HG03520 (cell line): ENCODE results near the gene ATCAY.
A peak's percentile ranks its signal among the peaks of the same experiment; 100 is the strongest.
"Not testable (repeated sequence)": the region's sequence is repeated elsewhere in the genome, so short reads cannot be mapped to it uniquely, and the experiment has no call there.

Source experiments
- ATAC-seq: cut with Tn5 transposase; IDR thresholded peaks from one replicate; pipeline ENCODE4 v1.9.1; 2021; ENCODE audit warnings: mild to moderate bottlenecking, moderate library complexity; ENCODE audit not compliant: unreplicated experiment

The ATCAY gene

GRCh38 chr19:3967983-3968382 is 87.5 kb downstream of the ATCAY start:
- not testable (repeated sequence) for ATAC-seq

DNA sequence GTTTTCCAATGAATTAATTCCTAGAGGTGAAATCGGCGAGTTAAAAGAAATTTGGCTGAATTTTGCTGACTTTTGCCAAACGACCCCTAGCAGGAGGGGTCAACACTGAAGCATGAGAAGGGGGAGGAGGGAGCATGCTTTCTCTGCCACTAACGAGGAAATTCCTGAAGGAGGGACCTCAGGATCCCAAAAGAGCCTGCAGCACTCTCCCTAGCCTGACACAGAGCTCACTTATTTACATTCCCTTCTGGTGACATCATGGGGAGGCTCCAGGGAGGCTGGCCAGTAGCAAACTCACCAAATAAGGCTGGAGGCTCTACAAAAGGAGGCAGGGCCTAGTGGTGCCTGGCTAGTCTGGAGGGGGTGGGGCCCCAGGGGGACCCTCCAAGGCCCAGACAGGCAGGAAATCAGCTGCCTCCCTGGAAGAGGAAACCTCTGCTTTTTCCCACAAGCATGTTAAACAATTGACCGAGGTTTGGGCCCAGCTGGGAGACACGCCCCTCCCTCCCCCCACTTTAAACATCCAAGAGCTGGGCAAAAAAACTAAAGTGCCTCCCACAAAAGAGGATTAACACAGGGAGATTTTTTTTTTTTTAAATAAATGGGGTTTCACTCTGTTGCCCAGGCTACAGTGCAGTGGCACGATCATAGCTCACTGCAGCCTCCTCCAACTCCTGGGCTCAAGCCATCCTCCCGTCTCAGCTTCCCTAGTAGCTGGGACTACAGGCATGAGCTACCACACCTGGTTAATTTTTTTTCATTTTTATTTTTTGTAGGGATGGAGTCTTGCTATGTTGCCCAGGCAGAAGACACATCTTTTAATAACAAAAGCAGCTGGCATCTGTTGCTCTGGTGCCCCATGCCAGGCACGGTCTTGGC is 88.3 kb downstream of the ATCAY start:
- ATAC-seq = no peak

DNA sequence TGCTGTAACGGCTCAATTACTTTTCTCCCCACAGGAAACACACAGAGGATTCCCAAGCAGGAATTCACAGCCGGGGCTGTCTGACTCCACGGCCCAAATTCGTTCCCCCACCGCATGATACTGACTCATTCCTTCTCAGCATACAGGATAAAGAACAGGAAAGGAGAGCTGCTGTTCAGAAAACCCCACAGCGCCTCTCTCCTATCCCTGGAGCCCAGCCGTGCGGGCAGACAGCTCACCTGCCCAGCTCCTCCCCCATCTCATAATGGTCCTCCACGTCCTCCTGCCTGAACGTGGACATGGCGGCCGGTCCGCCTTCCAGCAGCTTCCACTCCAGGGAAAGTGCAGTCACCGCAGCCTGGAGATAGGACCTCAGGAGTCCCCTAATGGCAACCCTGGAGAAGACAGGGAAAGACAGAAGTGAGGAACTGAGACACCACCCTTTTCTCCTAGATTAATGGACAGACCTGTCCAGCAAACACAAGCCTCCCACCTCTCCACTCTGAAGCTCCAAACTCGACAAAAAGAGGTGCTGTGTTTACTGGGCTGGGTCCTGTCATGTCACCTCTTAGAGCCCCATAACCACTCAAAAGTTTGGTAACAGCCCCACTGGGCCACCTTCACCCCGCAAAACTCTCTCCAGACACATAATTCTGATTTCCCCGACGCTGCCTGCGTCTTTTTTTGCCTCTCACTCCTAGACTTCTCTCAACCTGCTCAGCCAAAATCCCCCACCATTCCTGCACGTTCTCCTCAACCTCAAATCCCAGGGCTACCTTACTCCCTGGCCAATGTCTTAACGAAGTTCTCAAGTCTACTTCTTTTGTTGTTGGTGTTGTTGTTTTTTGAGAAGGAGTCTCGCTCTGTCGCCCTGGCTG is 89.2 kb downstream of the ATCAY start:
- ATAC-seq = no peak

DNA sequence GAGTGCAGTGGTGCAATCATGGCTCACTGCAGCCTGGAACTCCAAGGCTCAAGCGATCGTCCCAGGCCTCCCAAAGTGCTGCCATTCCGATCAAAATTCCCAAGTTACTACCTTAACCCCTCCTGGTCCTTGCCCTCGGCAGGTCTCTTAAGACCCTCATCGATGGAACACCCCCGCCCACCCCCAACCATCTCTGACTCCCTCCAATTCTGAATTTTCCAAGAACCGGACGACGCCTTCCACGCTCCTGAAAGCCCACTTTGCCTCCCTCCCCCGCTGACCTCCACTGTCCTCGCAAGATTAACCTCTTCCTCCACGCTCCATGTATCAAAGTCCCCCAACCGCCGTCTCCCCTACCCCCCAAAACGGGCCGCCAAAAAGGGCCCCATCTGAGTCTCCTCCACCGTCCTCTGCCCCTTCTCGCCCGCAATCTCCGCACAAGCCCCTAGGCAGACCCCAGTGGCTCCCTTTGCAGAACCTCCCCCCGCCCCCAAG is 89.9 kb downstream of the ATCAY start:
- no peak for ATAC-seq

- peak; percentile 88 for ATAC-seq
Measured at GRCh38 chr19:3970808-3971598, 90.5 kb downstream of the ATCAY start, which contains the start of gene DAPK3. TSS of gene DAPK3 (minus strand) at chr19:3971099. CDS start at chr19:3969735, 1,364 bp downstream.

GRCh38 chr19:3975144-3975543 is 94.7 kb downstream of the ATCAY start:
- no peak for ATAC-seq

DNA sequence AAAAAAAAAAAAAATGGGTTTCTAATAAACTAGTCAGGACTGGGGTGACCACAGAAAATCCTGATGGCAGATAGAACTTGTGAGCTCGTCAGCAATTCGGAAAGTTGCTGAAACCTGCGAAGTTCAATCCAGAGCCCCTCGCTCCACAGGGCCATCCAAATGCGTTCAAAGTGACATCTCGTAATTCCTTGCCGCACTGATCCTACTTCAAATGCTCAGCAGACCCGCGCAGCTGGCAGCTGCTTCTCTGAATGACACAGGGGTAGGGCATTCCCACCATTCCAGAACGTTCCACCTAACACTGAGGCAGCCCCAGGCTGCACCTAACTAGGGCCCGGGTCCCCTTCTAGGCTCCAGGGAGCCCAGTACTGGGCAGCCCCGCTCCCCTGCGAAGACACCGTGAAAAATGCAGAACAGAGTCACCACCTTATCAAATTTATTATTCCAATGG is 95.2 kb downstream of the ATCAY start:
- ATAC-seq = no peak

DNA sequence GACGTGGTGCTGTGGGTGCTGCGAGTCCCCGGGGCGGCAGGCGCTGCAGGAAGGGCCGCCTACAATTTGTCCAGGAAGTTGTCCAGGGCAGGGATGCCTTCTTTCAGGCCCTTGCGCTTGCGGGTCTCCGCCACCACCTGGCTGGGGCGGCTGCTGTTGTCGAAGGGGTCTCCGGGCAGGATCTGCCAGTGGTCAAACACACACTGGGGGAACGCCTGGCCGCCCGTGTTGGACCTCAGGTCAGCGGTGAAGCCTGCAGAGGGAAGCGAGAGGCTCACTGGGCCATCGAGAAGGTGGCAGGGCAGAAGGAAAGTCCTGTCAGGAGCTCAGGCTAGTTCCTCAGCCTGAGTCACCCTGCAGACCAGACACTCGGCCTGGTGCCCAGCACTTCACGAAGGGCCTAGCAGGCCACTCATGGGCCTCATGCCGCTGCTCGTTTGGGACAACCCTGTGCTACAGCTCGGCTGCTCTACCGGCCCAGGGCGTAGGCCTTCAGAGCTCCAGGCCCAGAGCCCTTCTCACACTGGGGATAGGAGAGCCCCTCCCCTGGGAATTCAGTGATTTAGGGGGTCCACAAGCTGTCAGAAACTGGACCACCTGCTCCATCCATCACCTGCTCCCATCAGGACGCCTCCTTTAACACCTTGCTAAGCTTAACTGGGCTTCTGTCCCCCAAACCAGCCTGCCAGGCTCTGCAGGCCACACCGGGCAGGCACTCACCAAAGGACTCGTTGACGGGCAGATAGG is 96.2 kb downstream of the ATCAY start:
- no peak for ATAC-seq
